Jurkat, Clone E6-1 (cell line): ENCODE measurements around the gene NACC2.

Source experiments
- DNase-seq: peaks from one replicate; pipeline ENCODE4 v3.0.0-alpha.2; 2011; ENCODE audit warnings: low read depth, low spot score
- H3K4me3 ChIP-seq: 2 replicates; pipeline ENCODE4 v1.5.1; 2011; ENCODE audit warnings: mild to moderate bottlenecking, low read length, control low read depth, moderate library complexity

NACC2 gene

GRCh38 chr9:136131629-136132511, 36.8 kb upstream of the NACC2 start:
- DNase-seq, result no peak
- no peak overlapping the region for H3K4me3 ChIP-seq

- no peak for DNase-seq
- no peak overlapping the region for H3K4me3 ChIP-seq
Observed at GRCh38 chr9:136129176-136129575, 34.1 kb upstream of the NACC2 start.

GRCh38 chr9:136128436-136128835, 33.3 kb upstream of the NACC2 start:
- H3K4me3 ChIP-seq, result no peak overlapping the region
- no peak for DNase-seq

- H3K4me3 ChIP-seq, result no peak overlapping the region
- no peak for DNase-seq
Observed at GRCh38 chr9:136127313-136127712, 32.2 kb upstream of the NACC2 start.

GRCh38 chr9:136124976-136125692, 30.0 kb upstream of the NACC2 start:
- no peak overlapping the region for H3K4me3 ChIP-seq
- DNase-seq, result no peak

GRCh38 chr9:136122425-136123383, 27.6 kb upstream of the NACC2 start:
- DNase-seq, result no peak
- no peak overlapping the region for H3K4me3 ChIP-seq

- no peak for DNase-seq
- no peak overlapping the region for H3K4me3 ChIP-seq
Observed at GRCh38 chr9:136121801-136122200, 26.7 kb upstream of the NACC2 start.

- no peak for DNase-seq
- H3K4me3 ChIP-seq, result no peak overlapping the region
Observed at GRCh38 chr9:136120438-136120844, 25.4 kb upstream of the NACC2 start.

- H3K4me3 ChIP-seq, result peak overlapping the region; percentile 67
- no peak for DNase-seq
Observed at GRCh38 chr9:136119883-136120393, 24.8 kb upstream of the NACC2 start.

GRCh38 chr9:136119061-136119882, 24.2 kb upstream of the NACC2 start:
- no peak for DNase-seq
- H3K4me3 ChIP-seq, result peak overlapping the region; percentile 67

GRCh38 chr9:136118320-136119060, 23.4 kb upstream of the NACC2 start, which contains the start of gene TMEM250:
TSS of gene TMEM250 (minus strand) at chr9:136118875. CDS start at chr9:136116900, 1,975 bp downstream.
- DNase-seq, result peak; percentile 94
- peak within 1 kb of the TSS; percentile 67 for H3K4me3 ChIP-seq

GRCh38 chr9:136117916-136118319, 22.8 kb upstream of the NACC2 start:
- peak overlapping the region; percentile 67 for H3K4me3 ChIP-seq
- DNase-seq, result no peak

GRCh38 chr9:136117291-136117915, 22.3 kb upstream of the NACC2 start:
- DNase-seq, result peak; percentile 41
- peak overlapping the region; percentile 67 for H3K4me3 ChIP-seq

GRCh38 chr9:136116360-136117098, 21.4 kb upstream of the NACC2 start:
- H3K4me3 ChIP-seq, result peak overlapping the region; percentile 67

GRCh38 chr9:136115641-136116359, 20.7 kb upstream of the NACC2 start:
- no peak overlapping the region for H3K4me3 ChIP-seq
- DNase-seq, result no peak

More at GRCh38 chr9:136116360-136117098, 21.4 kb upstream of the NACC2 start:
- DNase-seq, result no peak

GRCh38 chr9:136115206-136115605, 20.1 kb upstream of the NACC2 start:
- no peak for DNase-seq
- H3K4me3 ChIP-seq, result no peak overlapping the region
